NCI-H146 treated with DMSO at 0.1 percent for 48 hours (cell line): Measurements from ENCODE around the gene TGFBR3.
"Not testable (repeated sequence)": the region's sequence is repeated elsewhere in the genome, so short reads cannot be mapped to it uniquely, and the experiment has no call there.

Experiments used
- DNase-seq: peaks from one replicate; lab custom pipeline; 2025; ENCODE audit not compliant: unreplicated experiment; lab: John Stamatoyannopoulos, UW

TGFBR3 gene

GRCh38 chr1:91697416-91697815, 188.5 kb downstream of the TGFBR3 start:
- no peak for DNase-seq

- DNase-seq, result no peak
These were observed 189.6 kb downstream of the TGFBR3 start for GRCh38 chr1:91696321-91696720.

- no peak for DNase-seq
These were observed 192.4 kb downstream of the TGFBR3 start for GRCh38 chr1:91693557-91693956.

GRCh38 chr1:91691525-91691924, 194.4 kb downstream of the TGFBR3 start:
- no peak for DNase-seq

GRCh38 chr1:91689641-91690481, 196.1 kb downstream of the TGFBR3 start:
- no peak for DNase-seq

GRCh38 chr1:91687452-91687851, 198.5 kb downstream of the TGFBR3 start:
- DNase-seq, result no peak

- no peak for DNase-seq
These were observed 200.0 kb downstream of the TGFBR3 start for GRCh38 chr1:91685994-91686393.

- no peak for DNase-seq
These were observed 201.3 kb downstream of the TGFBR3 start for GRCh38 chr1:91684481-91685196.

GRCh38 chr1:91683598-91683951, 202.4 kb downstream of the TGFBR3 start:
- DNase-seq, result no peak

GRCh38 chr1:91682882-91683597, 202.9 kb downstream of the TGFBR3 start:
- DNase-seq, result no peak

- no peak for DNase-seq
These were observed 205.3 kb downstream of the TGFBR3 start for GRCh38 chr1:91680556-91681155.

- no peak for DNase-seq
These were observed 206.5 kb downstream of the TGFBR3 start for GRCh38 chr1:91679446-91679845.

GRCh38 chr1:91676030-91676429, 209.9 kb downstream of the TGFBR3 start:
- DNase-seq, result no peak

- no peak for DNase-seq
These were observed 211.8 kb downstream of the TGFBR3 start for GRCh38 chr1:91674107-91674506.

GRCh38 chr1:91673613-91674012, 212.3 kb downstream of the TGFBR3 start:
- no peak for DNase-seq

- DNase-seq, result no peak
These were observed 213.3 kb downstream of the TGFBR3 start for GRCh38 chr1:91672601-91673161.

- no peak for DNase-seq
These were observed 215.2 kb downstream of the TGFBR3 start for GRCh38 chr1:91670781-91671180.

- DNase-seq, result no peak
These were observed 216.2 kb downstream of the TGFBR3 start for GRCh38 chr1:91669584-91670350.

- not testable (repeated sequence) for DNase-seq
These were observed 219.3 kb downstream of the TGFBR3 start for GRCh38 chr1:91666651-91667050.

GRCh38 chr1:91661121-91661520, 224.8 kb downstream of the TGFBR3 start:
- no peak for DNase-seq
